ENCODE results near the gene SH2D5. TPM values are rescaled to one million over a fixed set of nuclear protein-coding genes. Genes with fewer than 3 reads are reported as not detected.

SH2D5 gene
- total RNA-seq, 1 experiment from 2014 or later, result 10.4 TPM

DNA sequence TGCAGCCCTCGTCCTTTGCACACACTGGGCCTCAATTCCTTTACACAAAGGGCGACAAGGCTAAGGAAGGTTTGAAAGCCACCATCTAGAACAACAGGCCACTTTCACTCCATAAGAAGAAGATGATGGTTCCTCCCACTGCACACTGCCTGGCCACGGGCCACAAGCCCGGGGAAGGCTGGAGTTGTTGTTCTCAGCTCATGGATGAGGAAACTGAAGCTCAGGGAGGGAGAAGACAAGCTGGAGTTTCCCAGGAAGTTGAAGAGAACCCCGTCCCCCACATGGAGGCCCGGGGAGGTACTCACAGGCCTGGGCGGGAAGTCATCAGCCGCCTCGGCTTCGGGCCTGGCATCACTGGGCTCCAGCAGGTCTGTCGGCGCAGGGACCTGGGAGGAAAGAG, 46.8 kb downstream of the SH2D5 start:
- RAD21 ChIA-PET (ENCODE audit: low non-redundant PET in 1 of 2, low total read pairs in 2 of 2, uncharacterized antibody in 2 of 2, unreplicated experiment in 2 of 2), result no interaction called here
- no peak for DNase-seq (ENCODE audit: low read depth, low spot score)
- no peak for TF ChIP-seq JUND (IDR thresholded peaks at IDR 0.05)
- no peak for TF ChIP-seq SRF (IDR thresholded peaks at IDR 0.05; ENCODE audit: low read depth)
- TF ChIP-seq YY1 (IDR thresholded peaks at IDR 0.05; ENCODE audit: extremely low read depth, insufficient replicate concordance, low read depth, low read length), result no peak
- TF ChIP-seq POLR2A (IDR thresholded peaks at IDR 0.05; ENCODE audit: borderline replicate concordance, extremely low read depth, insufficient read depth, insufficient read length), result no peak
- no peak for TF ChIP-seq MAX (IDR thresholded peaks at IDR 0.05)
- no peak for TF ChIP-seq SP1 (IDR thresholded peaks at IDR 0.05; ENCODE audit: low read depth)
- TF ChIP-seq SIN3A (IDR thresholded peaks at IDR 0.05; ENCODE audit: low read depth), result no peak
- no peak for TF ChIP-seq EGR1 (IDR thresholded peaks at IDR 0.05; ENCODE audit: low read depth)
- no peak for TF ChIP-seq RAD21 (IDR thresholded peaks at IDR 0.05; ENCODE audit: low read depth)
- TF ChIP-seq ELF1 (IDR thresholded peaks at IDR 0.05; ENCODE audit: borderline replicate concordance, low read depth), result no peak
- no peak for TF ChIP-seq POLR2AphosphoS5 (IDR thresholded peaks at IDR 0.05; ENCODE audit: low read depth, low read length)
- TF ChIP-seq EZH2phosphoT487 (IDR thresholded peaks at IDR 0.05; ENCODE audit: borderline replicate concordance), result no peak
- TF ChIP-seq FOSL1 (IDR thresholded peaks at IDR 0.05; ENCODE audit: low read depth), result no peak
- TF ChIP-seq ZFX (IDR thresholded peaks at IDR 0.05), result no peak
- no peak for TF ChIP-seq CBX3 (IDR thresholded peaks at IDR 0.05; ENCODE audit: low read depth)
- Histone ChIP-seq H3K9me3 (ENCODE audit: control insufficient read depth in 1 of 2, insufficient read depth in 1 of 2, low read depth in 1 of 2, low read length in 2 of 2) (no peaks in the 10 kb centered on the region), H3K36me3 (ENCODE audit: control insufficient read depth in 1 of 2, insufficient read depth in 2 of 2, low read length in 2 of 2) (no peaks in the 10 kb centered on the region), H2AFZ (ENCODE audit: low read depth, low read length, poor library complexity, severe bottlenecking) (no peak overlapping the region), H3K4me1 (ENCODE audit: control insufficient read depth in 1 of 2, insufficient read depth in 2 of 2, low read length in 2 of 2) (no peaks in the 10 kb centered on the region), H4K20me1 (ENCODE audit: insufficient read depth) (no peaks in the 10 kb centered on the region), H3K27me3 (ENCODE audit: insufficient read depth, low read length) (no peaks in the 10 kb centered on the region), H3K27ac (ENCODE audit: low read depth, low read length) (no peak overlapping the region), H3K4me3 (replicated peaks in 1 of 2; ENCODE audit: low read depth in 1 of 2, low read length in 2 of 2) (no peak overlapping the region), H3K79me2 (ENCODE audit: insufficient read depth, low read length) (no peaks in the 10 kb centered on the region), H3K9ac (ENCODE audit: low read length) (no peak overlapping the region), H3K4me2 (ENCODE audit: low read length) (no peak overlapping the region), H3K9me2 (ENCODE audit: insufficient read depth) (no peaks in the 10 kb centered on the region)
- CTCF ChIA-PET, result no interaction called here
- no TSS peak for BruUV-seq (replicated peaks)
- POLR2A ChIA-PET, result no interaction called here
- intact Hi-C loops (cut with micrococcal nuclease), result no loop called here
- no peak for ATAC-seq
